Activated naive CD4-positive, alpha-beta T cell treated with anti-CD3 and anti-CD28 coated beads, Interleukin-2, amount 50 U/mL, for 72 hours (primary cell): ENCODE data around the gene CCDC17. TPM values are rescaled to one million over a fixed set of nuclear protein-coding genes. Genes with fewer than 3 reads are reported as not detected.

Source experiments
- ATAC-seq, 2 donors: fragments of 150-1000 bp; cut with Tn5 transposase; 2 replicates each; pipeline ENCODE4 v1.10.0; 2021; ENCODE audit warnings: mild to moderate bottlenecking in 2 of 2, moderate library complexity in 2 of 2
- DNase-seq, 2 donors: peaks; one replicate each; pipeline ENCODE4 v3.0.0; 2021 to 2022; ENCODE audit warnings: low spot score in 2 of 2
- H3K27ac Mint-ChIP-seq, 2 donors: one replicate each; pipeline ENCODE4 v1.8.0; 2022; ENCODE audit warnings: mild to moderate bottlenecking in 2 of 2, mixed read lengths in 2 of 2
- H3K36me3 Mint-ChIP-seq, 2 donors: one replicate each; pipeline ENCODE4 v1.8.0; 2022; ENCODE audit warnings: mixed read lengths in 2 of 2
- H3K9me3 Mint-ChIP-seq, 2 donors: one replicate each; pipeline ENCODE4 v1.8.0; 2022; ENCODE audit warnings: mixed read lengths in 2 of 2
- total RNA-seq, 2 donors: library from RNA; stranded (reverse); gene quantifications; one replicate each; pipeline ENCODE4 v1.2.3, GENCODE V29; 2022

The CCDC17 gene
- 1 to 10 TPM; 2.6 to 3.6 TPM for total RNA-seq

DNA sequence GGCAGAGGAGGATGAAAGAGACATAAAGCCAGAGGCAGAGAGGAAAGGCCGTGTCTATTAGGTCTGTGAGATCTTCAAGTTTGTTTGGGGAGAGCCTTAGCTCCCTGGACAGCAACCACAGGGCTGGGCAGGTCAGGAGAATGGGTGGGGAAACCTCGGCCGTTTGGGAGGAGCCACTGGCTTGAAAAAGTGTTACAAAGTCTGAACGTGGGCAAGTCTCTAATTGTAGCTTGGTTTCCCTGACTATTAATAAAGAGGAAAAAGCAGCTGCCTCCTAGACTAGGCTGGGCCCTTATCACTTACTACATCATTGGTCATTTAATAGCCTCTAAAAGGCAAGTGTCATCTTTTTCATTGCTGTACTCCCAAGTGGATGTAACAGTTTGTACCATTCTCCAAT lies at the start of gene CCDC17:
CCDC17 (minus strand) TSS at position 83 of the 400 bp plus-strand sequence. CDS start 145 bp downstream, outside the sequence.
- ATAC-seq (no peak), DNase-seq (no peak)
- Mint-ChIP-seq H3K9me3 (no peaks in the 10 kb centered on the region), H3K36me3 (no peaks in the 10 kb centered on the region), H3K27ac (peak within 1 kb of the TSS; percentile 73 to 76)

DNA sequence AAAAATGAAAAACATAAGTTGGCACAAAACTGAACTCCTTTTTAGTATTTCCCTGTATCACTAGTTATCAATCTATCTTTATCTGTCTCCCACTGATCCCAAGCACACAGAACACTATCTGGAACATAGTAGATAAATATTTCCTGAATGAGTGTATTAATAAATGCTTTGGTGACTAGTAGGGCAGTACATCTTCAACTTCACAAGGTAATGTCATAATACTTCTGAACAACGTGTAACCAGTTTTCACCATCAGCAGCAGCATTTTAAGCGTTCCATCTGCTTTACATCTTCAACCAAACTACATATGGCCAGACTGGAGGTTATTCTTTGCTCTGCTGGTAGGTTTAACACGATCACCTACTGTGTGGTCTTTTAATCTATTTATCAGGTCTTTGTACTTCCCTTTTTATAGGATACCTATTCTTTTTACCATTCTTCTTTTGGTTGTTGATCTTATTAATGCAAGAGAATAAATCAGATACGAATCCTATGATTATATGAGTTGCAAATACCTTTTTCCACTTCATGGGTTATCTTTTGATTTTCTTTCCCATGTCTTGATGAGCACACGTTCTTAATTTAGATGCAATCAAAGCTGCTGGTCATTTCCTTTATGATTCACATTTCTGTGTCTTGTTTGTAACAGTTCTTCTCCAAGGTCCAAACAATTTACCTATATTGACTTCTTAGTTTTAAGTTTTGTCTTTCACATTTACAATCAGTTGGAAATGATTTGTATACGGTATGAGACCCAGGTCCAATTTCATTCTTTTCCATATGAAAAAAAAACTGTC lies 46.2 kb upstream of the CCDC17 start:
- DNase-seq: no peak
- ATAC-seq: no peak
- Mint-ChIP-seq H3K9me3 (peaks cover 0 to 4% of the 10 kb centered on the region in 2 donors), H3K36me3 (peaks cover 0 to 12% of the 10 kb centered on the region in 2 donors), H3K27ac (no peak overlapping the region)

DNA sequence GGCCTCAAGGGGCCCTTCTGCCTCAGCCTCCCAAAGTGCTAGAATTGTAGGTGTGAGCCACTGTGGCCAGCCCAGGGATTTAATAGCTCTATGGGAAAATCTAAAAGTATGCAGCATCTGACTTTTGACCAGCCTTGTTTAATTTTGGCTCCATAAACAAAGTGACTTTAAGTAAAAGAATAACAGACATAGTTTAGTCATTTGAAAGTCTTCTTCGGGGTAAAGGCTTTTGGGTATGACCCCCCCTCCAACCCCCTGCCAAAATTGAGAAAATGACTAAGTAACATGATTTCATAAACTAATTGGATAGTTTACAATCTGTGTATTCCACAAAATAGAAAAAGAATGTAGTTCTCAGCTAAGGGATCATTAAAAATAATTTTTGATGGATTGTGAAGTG lies 45.5 kb upstream of the CCDC17 start:
- DNase-seq (no peak), ATAC-seq (no peak)
- H3K27ac Mint-ChIP-seq: no peak overlapping the region
- peaks cover 0 to 4% of the 10 kb centered on the region in 2 donors for H3K9me3 Mint-ChIP-seq
- peaks cover 0 to 6% of the 10 kb centered on the region in 2 donors for H3K36me3 Mint-ChIP-seq

DNA sequence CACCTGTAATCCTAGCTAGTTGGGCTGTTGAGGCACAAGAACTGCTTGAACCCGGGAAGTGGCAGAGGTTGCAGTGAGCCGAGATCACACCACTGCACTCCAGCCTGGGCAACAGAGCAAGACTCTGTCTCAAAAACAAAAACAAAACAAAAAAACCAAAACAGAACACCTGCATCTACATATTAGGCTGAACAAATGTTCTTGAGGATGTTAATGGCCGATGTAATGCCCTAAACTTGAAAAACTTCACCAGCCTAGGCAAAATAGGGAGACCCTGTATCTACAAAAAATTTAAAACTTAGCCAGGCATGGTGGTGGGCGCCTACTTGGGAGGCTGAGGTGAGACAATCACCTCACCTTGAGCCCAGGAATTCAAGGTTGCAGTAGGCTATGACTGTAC lies 44.7 kb upstream of the CCDC17 start:
- Mint-ChIP-seq H3K9me3 (peaks cover 0 to 4% of the 10 kb centered on the region in 2 donors), H3K36me3 (peaks cover 0 to 6% of the 10 kb centered on the region in 2 donors), H3K27ac (no peak overlapping the region)
- no peak for DNase-seq
- ATAC-seq: no peak

DNA sequence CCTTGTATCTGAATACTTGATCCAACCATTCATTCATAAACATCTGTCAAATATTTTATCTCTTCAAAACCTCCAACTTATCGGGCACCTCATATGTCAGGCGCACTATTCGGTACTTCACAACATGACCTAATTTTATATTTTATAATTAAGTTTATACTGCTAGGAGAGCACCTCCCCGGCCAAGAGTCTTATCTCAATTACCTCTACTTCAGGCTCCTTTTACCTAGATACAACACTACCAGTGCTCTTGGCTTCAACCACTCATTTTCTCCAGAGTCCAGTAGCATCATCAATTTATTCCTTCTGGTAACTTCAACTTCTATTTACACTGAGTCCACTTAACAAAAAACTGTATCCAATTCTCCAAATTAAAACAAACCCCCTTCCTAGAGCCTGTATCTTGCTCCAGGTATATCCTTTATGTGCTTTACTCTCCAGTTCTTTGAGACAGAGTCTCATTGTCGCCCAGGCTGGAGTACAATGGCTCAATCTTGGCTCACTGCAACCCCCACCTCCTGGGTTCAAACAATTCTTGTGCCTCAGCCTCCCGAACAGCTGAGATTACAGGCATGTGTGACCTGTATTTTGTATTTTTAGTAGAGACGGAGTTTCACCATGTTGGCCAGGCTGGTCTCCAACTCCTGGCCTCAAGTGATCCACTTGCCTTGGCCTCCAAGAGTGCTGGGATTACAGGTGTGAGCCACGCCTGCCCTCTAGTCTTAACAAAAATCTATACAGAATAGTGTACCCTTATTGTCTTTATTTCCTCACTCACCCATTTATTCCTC lies 43.7 kb upstream of the CCDC17 start:
- H3K9me3 Mint-ChIP-seq: peaks cover 0 to 4% of the 10 kb centered on the region in 2 donors
- peaks cover 0 to 6% of the 10 kb centered on the region in 2 donors for H3K36me3 Mint-ChIP-seq
- ATAC-seq (no peak), DNase-seq (no peak)
- H3K27ac Mint-ChIP-seq: no peak overlapping the region

DNA sequence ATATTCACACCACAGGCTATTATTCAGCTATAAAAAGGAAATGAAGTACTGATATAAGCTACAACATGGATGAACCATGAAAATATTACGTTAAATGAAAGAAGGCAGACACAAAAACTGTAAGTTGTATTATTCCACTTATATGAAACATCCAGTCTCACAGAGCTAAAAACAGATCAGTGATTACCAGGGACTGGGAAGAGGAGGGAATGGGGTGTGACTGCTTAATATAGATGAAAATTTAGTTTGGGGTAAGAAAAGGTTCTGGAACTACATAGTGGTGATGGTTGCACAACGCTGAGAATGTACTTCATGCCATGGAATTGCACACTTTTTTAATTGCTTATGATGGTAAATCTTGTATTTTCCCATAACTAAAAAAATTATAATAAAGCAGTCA lies 43.0 kb upstream of the CCDC17 start:
- no peak for DNase-seq
- H3K36me3 Mint-ChIP-seq: peaks cover 0 to 6% of the 10 kb centered on the region in 2 donors
- H3K27ac Mint-ChIP-seq: no peak overlapping the region
- ATAC-seq: no peak
- peaks cover 0 to 4% of the 10 kb centered on the region in 2 donors for H3K9me3 Mint-ChIP-seq

DNA sequence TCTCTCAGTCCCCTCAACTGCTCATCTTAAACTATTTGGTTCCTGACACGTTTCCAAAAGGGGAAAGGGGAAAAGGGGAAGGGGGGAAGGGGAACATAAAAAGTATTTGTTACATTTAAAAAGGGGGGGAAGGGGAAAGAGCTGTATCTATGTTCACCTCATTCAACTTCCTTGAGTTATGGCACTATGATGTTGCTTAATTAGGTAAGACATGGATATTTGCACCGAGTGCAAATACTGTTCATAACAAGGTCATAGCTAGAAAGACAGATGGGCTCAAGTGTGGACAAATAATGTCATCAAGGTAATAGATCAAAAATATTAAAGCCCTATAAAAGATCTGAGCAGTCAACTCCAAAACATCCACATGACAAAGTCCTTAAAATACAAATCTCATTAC lies 36.5 kb upstream of the CCDC17 start:
- no peak overlapping the region for H3K27ac Mint-ChIP-seq
- H3K36me3 Mint-ChIP-seq: peaks cover under 1 to 16% of the 10 kb centered on the region in 2 donors
- DNase-seq (no peak), ATAC-seq (no peak)
- no peaks in the 10 kb centered on the region for H3K9me3 Mint-ChIP-seq

GRCh38 chr1:45659222-45659621 lies 35.4 kb upstream of the CCDC17 start:
- no peak overlapping the region for H3K27ac Mint-ChIP-seq
- H3K36me3 Mint-ChIP-seq: peaks cover 4 to 27% of the 10 kb centered on the region in 2 donors
- DNase-seq: no peak
- no peak for ATAC-seq
- no peaks in the 10 kb centered on the region for H3K9me3 Mint-ChIP-seq

- H3K27ac Mint-ChIP-seq: no peak overlapping the region
- peaks cover 4 to 27% of the 10 kb centered on the region in 2 donors for H3K36me3 Mint-ChIP-seq
- no peak for ATAC-seq
- DNase-seq: no peak
- no peaks in the 10 kb centered on the region for H3K9me3 Mint-ChIP-seq
Observed at GRCh38 chr1:45658171-45658570, 34.3 kb upstream of the CCDC17 start.

- H3K27ac Mint-ChIP-seq: peak overlapping the region in 1 of 2 donors; percentile 68
- ATAC-seq: no peak
- H3K9me3 Mint-ChIP-seq: no peaks in the 10 kb centered on the region
- H3K36me3 Mint-ChIP-seq: peaks cover 4 to 27% of the 10 kb centered on the region in 2 donors
- DNase-seq: no peak
Observed at GRCh38 chr1:45656573-45657226, 32.8 kb upstream of the CCDC17 start.

DNA sequence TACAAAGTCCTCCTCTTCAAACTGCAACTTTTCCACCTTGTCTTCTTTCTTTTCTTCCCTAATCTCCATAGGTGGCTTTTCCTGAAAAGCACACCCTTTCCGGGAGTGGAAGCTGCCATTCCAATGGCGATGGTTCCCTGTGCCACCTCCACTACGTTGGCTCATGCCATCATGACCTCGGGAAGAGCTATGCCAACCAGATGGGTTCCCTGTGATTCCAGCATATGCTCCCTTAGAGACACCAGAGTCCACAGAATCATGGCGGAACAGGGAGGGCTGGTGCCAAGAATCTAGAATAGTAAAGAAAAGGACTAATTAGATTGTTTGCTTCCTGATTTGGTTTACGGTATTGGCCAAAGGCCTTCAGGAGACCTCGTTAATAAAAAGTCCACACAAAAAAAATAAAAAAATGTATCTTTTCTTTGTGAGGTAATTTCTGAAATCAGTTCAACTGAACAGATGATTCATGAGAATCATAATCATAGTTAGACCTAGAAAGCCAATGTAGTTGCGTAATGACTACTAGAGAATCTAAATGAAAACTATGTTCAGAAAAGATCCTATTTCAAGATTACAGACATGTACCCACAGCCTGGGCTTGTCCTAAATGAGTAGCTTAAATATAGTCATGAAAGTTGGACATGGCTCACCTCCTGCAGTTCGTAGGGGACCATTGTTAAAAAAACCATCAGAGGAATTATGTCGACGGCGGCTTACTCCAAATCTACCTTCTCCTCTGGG lies 30.9 kb upstream of the CCDC17 start:
- peaks cover 4 to 27% of the 10 kb centered on the region in 2 donors for H3K36me3 Mint-ChIP-seq
- peak; percentile 97 to 98 for ATAC-seq
- peak overlapping the region in 1 of 2 donors; percentile 75 for H3K27ac Mint-ChIP-seq
- no peak for DNase-seq
- H3K9me3 Mint-ChIP-seq: no peaks in the 10 kb centered on the region

DNA sequence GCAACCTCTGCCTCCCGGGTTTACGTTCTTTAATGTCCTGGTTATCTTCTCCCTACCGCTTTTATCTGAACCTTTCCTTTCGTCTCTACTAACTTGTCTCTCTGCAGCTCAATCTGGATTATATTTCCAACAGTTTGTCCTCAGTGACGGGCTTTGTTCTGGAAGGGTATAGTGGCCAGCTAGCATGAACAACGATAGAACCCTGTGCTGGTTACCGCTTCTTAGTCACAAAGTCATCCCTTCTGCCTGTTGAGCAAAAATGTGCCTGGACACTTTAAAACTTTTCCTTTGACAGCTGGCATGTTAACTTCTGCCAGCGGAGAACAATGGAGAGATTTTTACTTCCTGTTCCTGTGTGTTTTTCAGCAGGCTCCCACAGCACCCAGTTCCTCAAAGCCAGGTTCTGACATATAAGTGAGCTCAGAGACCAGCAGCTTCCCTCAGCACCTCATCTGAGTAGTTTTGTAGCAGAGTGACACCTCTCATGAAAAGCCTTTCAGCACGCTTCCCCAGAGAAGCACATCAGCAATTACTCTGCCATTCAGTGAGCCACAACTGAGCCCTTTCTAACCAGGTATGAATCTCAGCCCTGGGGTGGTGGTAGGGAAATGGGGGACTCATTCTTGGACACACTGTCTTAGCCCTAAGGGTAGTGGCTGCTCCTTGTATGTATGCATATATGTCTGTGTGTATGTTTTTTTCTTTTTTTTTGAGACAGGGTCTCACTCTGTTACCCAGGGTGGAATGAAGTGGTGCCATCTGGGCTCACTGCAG lies 23.6 kb upstream of the CCDC17 start:
- Mint-ChIP-seq H3K36me3 (no peaks in the 10 kb centered on the region), H3K27ac (peak overlapping the region; percentile 18 to 59)

DNA sequence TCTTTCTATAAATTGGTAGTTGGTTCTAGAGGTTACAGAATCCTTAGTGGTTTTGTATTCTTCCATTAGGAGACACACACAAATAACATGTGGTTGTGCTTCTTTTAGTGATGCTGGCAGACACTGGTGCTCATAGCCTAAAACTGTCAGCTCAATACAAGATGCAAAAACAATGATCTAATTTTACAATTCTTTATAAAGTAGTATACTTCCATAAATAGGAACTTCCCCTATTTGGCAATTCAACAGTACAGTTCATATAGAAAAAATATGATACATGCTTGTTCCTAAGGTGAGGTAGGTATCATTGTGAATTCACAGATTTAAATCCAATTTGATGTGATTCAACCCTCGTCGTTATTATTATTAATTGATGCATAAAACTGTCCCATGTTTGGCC lies 20.8 kb upstream of the CCDC17 start:
- Mint-ChIP-seq H3K27ac (no peak overlapping the region), H3K36me3 (peaks cover 0 to 10% of the 10 kb centered on the region in 2 donors), H3K9me3 (no peaks in the 10 kb centered on the region)
- DNase-seq (no peak), ATAC-seq (no peak)

More for the DNA sequence above, 23.6 kb upstream of the CCDC17 start:
- H3K9me3 Mint-ChIP-seq: no peaks in the 10 kb centered on the region
- no peak for DNase-seq
- no peak for ATAC-seq

GRCh38 chr1:45643978-45644377 lies 20.1 kb upstream of the CCDC17 start:
- peaks cover 0 to 10% of the 10 kb centered on the region in 2 donors for H3K36me3 Mint-ChIP-seq
- H3K9me3 Mint-ChIP-seq: no peaks in the 10 kb centered on the region
- ATAC-seq (no peak), DNase-seq (no peak)
- H3K27ac Mint-ChIP-seq: no peak overlapping the region

DNA sequence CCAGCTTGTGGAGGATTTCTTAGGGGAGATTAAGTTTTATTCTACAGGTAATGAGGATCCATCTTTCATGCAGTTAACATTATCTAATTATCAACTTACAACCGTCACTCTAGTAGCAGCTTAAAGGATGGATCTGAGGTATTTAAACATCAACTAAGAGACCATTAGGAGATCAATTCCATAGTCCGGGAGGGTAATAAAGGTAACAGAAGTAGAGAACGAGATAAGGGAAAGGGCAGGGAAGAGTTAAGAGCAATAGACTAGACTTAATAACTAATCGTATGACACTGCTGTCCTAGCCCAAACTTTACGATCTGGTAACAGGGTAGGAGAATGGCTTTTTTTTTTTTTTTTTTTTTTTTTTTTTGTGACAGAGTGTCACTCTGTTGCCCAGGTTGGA lies 19.5 kb upstream of the CCDC17 start:
- Mint-ChIP-seq H3K36me3 (peaks cover 0 to 10% of the 10 kb centered on the region in 2 donors), H3K9me3 (no peaks in the 10 kb centered on the region), H3K27ac (peak overlapping the region in 1 of 2 donors; percentile 58)
- ATAC-seq: no peak
- no peak for DNase-seq

DNA sequence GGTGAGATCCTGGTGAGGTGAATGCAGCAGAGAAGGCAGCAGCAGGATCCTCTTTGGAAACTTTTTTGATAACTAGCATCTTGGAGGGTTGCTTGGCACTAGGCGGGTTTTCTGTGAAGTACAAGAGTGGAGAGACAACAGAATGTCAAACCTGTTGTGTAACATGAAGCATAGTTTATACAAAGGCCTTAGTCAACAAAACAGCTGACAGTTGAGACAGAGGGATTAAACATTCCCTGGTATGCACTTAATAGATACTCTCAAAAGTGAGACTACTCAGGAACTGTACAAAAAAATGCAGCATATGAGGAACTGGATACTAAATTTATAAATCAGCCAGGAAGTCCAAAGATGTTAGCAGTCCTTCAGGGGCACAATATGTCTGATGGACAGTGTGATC lies 16.4 kb upstream of the CCDC17 start:
- H3K9me3 Mint-ChIP-seq: no peaks in the 10 kb centered on the region
- no peak for DNase-seq
- H3K36me3 Mint-ChIP-seq: peaks cover 0 to 10% of the 10 kb centered on the region in 2 donors
- no peak for ATAC-seq
- no peak overlapping the region for H3K27ac Mint-ChIP-seq
